Right lobe of liver (tissue), 4 donors: ENCODE results near the gene INPP5D.

ENCODE experiments used
- CTCF ChIP-seq, 4 donors: fragments of 200-600 bp in 3 of 4; fragments of 450-650 bp in 1 of 4; IDR thresholded peaks; one replicate each; pipeline versions ENCODE4 v1.5.1 to v1.8.0; 2016 to 2022; ENCODE audit warnings: antibody characterized with exemption in 4 of 4, mild to moderate bottlenecking in 2 of 4
- POLR2A ChIP-seq: fragments of 450-650 bp; IDR thresholded peaks from one replicate; pipeline ENCODE4 v1.6.1; 2017; ENCODE audit warnings: antibody characterized with exemption, mild to moderate bottlenecking
- donor health status: DM: no; HTN: no; CAD: no.
- donor health status: DM: no; HTN: no; CAD: no.
- donor health status: DM: no; HTN: yes; CAD: no.

DNA sequence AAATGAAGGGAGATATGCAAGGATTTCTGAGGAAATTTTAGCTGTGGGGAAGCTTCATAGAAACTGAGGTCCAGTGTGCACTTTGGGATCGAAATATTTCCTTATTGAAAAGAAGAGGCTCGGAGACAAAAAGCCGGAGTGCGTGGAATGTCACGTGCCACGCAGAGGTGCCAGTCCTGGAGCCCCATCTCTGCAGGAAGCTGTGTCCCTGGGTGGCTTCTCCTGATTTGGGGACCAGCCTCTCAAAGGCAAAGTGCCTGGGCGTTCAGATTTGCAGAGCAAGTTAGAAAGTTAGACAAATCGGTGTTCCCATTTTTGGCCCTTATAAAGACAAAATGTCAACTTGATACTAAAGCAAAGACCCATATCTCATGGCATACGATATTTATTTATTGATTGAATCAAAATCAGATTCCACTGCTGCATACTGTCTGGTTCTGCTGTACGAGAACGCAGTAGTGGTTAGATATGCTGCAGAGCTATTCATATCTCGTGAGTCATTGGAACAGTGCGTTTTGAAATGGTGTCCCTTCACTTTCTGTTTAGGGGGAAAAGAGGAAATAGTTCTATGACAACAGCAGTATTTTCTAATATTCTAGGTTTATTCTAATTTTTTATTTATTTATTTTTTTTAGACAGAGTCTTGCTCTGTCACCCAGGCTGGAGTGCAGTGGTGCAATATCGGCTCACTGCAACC, 182.2 kb downstream of the INPP5D start:
- TF ChIP-seq CTCF (IDR thresholded peaks at IDR 0.05) (no peak), POLR2A (no peak)
